Epidermal melanocyte (primary cell): ENCODE results near the gene GID8.
"Not testable (repeated sequence)": the region's sequence is repeated elsewhere in the genome, so short reads cannot be mapped to it uniquely, and the experiment has no call there.

ENCODE experiments used
- DNase-seq: peaks from one replicate; pipeline ENCODE4 v3.0.0; 2011; ENCODE audit warnings: low spot score; ENCODE audit not compliant: insufficient read length

GID8 gene

DNA sequence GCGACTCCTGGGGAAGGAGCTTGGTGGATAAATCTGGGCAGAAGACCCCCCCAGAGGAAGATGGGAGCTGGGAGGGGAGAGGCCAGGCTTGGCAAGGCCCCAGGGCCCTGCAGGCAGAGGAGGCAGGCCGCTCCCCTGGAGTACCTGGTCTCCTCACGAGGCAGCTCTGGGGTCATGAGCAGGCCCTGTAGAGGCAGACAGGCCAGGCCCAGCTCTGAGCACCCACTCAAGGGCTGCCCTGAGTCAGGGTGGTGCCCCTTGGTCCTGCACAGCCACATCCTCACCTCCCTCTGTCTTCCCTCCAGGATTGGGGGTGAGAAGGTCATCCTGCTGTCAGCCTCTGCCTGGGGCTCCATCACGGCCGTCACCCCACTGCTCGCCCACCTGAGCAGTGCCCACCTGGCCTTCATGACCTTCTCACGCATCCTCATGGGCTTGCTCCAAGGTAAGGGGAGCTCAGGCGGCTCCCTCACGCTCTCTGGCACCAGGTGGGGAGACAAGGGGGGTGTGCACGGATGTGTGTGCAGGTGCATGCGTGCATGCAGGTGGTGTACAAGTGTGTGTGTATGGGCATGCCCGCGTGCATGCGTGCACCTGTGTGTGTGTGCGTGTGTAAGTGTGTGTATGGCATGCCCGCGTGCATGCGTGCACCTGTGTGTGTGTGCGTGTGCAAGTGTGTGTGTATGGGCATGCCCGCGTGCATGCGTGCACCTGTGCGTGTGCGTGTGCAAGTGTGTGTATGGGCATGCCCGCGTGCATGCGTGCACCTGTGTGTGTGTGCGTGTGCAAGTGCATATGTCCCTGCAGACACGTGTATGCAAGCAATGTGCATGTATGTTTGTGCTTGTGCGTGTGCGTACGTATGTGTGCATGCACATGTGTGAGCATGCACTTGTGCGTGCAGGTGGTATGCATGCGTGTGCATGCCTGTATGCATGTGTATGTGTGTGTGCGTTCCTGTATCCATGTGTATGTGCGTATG is 19.5 kb downstream of the GID8 start:
- DNase-seq: no peak

DNA sequence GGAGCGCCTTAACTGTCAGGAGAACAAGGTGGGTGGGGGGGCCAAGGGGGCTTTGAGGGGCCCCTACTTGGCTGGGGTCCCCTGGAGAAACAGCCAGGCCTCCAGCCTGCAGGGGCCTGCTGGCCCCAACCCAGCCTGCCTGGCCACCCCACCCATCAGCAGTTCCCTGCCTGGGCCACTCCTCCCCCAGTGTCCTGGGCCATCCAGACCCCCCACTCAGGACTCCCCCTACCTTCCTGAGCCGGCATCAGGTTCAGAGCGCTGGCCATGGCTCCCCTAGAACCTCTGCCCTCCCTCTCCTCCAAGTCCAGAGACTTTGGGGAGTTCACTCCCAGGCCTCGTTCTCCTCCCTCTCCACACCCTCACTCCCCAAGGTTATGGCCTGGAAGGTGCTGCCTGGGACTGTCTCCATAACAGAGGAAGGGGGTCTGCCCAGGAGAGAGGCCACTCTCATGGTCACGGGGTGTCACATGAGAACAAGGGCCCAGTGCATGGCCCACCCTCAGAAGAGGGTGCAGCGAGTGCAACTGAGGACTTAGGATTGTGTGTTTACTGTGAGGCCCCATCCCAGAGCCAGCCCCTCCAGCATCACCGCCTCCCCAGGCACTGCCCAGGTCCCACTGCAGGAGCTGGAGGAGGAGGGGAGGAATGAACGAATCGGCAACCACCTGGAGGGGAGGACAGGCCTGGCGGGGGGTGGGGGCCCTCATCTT is 20.6 kb downstream of the GID8 start:
- DNase-seq: no peak

DNA sequence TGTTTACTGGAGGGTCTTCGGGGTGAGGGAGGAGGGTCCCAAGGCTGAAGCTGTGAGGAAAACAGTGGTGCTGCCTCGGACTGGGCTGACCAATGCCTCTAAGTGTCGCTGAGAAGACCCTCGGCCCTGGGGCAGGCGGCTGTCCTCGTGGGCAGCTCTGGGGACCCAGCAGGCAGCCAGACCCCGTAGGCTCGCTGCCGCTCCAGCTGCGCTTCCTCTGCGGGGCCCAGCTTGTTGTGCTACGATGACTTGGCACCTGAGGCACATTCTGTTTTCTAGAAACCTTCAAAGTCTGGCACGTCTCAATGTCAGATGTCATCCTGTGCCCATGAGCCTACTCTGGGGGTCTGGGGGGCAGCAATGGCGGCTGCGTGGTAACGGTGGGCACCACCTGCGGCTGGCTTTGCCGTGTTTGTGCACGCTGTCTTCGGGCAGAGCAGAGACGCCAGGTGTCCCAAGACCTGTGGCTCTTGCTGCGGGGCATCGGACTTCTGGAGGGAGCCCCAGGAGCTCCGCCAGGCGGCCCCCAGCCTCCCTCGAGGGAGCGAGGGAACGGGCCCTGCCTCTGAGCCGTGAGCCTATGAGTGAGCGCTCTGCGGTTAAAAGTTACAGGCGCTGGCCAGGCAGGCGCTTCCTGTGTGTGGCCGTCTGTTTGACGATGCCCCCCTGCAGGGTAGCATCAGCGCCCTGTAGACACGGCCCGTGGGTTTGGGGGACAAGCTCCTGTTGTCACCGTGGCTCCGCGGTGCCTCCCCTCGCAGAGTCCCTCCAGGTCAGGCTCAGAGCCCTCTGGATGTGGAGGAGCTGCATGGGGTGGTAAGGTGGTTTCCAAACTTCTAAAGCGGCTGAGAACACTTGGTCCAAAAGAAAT is 21.4 kb downstream of the GID8 start:
- no peak for DNase-seq

DNA sequence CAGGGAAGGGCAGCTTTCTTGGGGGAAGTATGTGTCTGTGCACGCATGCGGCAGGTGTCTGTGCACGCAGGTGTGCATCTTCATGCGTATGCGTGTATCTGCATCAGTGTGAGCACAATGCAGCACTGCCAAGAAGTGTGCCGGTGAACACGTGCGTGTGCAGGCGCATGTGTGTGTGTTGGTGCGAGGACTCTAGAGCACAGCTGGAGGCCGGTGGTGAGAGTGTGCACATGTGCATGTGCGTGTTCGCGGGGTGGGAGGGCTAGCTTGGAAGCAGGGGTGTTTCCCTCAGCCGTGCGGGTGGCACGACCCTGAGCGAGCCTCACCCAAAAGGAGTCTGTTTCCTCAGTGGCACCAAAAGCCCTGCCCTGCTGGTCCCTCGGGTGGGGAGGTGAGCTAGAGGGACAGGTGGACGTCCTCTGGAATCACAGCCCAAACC is 22.1 kb downstream of the GID8 start:
- DNase-seq: no peak

DNA sequence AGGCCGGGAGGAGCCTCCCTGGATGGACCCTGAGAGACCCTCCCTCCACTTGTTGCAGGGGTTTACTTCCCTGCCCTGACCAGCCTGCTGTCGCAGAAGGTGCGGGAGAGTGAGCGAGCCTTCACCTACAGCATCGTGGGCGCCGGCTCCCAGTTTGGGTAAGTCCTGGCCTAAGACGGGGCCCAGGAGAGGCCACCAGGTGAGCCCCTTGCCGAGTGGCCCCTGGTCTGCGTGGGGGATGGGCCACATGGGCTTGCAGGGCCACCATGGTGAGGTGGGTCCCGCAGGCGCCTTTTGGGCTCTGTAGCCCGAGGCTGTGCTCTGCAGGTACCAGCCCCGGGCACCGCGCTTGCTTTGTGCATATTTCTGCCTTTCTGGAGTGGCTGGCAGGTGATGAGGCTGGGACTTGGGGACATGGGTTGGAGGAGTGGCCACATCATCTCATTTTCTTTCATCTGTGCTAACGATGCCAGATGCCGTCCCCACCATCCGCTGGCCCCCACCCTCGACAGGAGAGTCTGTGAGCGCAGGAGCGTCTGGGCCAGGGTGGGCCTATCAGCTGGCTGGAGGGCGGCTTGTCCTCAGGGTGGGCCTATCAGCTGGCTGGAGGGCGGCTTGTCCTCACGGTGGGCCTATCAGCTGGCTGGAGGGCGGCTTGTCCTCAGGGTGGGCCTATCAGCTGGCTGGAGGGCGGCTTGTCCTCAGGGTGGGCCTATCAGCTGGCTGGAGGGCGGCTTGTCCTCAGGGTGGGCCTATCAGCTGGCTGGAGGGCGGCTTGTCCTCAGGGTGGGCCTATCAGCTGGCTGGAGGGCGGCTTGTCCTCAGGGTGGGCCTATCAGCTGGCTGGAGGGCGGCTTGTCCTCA is 22.7 kb downstream of the GID8 start:
- DNase-seq: not testable (repeated sequence)

DNA sequence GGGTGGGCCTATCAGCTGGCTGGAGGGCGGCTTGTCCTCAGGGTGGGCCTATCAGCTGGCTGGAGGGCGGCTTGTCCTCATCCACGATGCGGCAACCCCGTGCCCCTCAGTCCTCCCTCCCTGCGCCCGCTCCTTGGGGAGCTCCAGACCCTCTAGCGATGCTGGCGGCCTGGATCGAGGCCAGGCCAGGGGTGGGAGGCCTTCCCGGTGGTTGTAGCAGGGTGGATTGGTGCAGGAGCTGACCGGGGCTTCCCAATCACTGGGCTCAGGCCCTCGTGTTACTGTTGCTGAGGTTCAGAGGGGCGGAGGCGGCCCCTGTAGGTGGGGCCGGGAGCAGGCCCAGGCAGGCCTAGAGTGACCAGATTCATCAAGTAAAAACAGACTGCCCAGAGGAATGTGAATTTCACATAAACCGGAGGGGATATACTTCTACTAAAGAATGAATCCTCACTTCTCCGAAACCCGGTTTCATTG is 23.4 kb downstream of the GID8 start:
- no peak for DNase-seq

DNA sequence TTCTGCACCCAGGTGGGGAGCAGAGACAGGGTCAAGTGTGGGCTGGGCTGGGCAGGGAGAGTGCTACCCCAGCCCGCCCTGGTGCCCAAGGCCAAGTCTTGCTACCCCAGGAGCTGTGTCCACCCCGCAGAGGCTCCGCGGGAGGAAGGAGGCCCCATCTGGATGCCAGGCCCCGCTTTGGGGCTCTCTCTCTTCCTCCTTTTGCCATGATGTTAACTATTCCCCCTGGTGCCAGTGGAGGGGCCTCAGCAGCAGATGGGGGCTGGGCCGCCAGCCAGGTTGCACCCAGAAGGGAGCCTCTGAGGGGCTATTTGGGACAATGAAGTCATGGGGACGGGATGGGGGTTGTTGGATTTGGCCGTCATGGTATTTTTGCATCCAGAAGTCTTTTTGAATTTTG is 23.9 kb downstream of the GID8 start:
- DNase-seq: no peak

DNA sequence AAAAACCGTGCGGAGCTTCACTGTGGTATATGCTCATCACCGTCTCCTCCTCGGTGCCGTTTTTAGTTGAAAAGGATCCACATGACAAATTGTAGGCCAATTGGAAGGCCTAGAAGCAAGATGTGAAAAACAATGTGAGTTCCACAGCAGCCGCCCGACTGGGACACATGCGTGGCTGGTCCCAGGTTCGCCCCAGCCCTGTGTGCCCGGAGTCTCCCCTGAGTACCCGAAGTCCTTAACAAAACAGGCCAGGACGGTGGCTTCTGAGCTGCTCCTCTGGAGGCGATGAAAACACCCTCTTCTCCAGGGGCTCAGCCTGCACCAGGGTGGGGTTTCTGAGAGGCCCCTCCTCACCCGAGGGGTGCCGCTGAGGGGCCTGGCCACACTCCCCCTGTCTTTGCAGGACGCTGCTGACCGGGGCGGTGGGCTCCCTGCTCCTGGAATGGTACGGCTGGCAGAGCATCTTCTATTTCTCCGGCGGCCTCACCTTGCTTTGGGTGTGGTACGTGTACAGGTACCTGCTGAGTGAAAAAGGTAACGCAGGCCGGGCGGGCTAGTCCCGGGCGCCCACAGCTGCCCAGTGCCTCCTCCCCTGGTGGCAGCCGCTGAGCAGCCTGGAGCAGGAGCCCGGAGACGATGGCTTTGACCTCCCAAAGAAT is 24.4 kb downstream of the GID8 start:
- no peak for DNase-seq

DNA sequence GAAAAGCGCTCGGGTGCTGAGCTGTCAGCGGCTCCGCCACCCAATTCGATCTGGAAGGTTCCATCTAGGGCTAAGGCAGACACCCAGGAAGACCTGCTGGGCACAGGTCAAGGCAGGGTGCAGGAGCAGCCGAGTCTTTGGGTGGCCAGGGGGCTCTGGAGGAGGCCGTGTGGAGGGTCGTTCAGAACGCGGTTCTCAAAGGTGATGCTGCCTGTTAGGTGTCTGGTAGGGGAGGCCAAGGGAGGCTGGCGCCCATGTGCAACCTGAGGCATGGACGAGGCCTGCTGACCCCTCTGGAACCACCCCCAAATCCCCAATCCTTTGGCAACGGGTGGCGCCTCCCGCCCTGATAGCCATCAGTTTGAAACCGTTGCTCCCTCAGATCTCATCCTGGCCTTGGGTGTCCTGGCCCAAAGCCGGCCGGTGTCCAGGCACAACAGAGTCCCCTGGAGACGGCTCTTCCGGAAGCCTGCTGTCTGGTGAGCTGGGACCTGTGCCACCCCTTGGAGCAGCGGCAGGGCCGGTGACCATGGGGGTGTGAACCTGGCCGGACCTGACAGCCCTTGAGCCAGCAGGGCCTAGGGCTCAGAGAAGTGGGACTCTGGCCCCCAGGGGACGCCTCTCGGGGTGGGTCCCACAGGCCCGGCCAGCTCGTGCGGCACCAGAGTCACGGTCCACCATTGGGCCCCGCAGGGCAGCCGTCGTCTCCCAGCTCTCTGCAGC is 25.1 kb downstream of the GID8 start:
- no peak for DNase-seq

DNA sequence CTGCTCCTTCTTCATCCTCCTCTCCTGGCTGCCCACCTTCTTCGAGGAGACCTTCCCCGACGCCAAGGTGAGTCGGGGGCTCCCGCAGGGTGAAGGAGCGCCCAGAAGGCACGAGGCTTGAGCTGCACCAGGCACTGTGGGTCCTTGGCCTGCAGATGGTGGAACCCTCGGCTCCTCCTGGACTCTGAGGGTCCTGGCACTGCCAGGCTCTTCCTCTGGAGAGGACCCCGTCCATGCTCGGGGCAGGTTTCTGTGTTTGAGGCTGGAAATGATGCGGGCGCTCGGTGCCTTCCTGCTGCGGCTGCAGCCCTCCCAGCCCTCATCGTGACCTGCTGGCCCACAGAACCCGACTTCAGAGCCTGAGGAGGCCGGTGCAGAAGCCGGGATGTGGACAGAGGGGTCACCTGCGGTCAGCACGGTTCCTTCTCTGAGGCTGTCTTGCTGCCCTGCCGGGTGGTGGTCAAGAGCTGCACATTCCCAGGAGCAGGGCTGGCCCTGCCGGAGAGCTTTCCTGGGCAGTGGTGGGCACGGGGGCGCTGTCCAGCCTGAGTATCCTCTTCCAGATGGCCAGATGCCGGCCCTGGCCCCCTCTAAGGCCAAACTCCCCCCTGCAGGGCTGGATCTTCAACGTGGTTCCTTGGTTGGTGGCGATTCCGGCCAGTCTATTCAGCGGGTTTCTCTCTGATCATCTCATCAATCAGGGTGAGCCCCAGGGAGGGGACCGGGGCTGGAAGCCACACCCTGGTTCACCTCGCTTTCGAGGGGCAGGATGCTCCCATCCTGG is 25.9 kb downstream of the GID8 start:
- DNase-seq: no peak

DNA sequence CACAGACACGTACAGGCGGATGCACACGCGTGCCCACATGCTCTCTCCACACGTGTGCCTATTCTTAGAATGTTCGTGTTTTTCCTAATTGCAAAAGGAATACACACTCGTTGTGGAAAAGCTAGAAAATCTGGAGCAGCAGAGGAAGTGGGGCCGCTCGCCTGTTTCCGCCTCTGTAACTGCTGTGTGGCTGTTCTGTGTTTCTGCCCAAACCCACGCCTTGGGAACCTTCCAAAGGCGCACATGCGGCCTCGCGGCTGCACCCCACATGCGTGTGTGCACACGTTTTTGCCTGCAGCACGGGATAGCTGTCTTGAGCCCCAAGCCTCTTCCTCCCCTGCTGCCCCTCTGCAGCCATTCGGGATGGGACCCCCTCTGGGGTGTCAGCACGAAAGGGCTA is 26.8 kb downstream of the GID8 start:
- DNase-seq: no peak

DNA sequence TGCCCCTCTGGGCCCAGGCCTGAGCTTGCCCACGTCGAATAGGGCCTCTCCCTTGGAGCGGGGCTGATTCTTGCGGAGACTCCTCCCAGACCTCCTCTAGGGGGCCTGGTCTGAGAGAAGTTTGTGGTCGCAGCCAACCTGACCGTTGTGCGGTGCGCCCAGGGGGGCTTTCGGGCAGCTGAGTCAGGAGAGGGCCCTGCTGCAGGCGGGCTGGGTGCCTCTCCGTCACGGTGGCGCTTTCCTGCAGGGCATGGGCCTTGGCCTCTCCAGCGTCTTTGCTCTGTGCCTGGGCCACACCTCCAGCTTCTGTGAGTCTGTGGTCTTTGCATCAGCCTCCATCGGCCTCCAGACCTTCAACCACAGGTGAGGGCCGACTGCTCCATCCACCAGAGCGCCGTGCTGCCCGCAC is 27.4 kb downstream of the GID8 start:
- DNase-seq: no peak

DNA sequence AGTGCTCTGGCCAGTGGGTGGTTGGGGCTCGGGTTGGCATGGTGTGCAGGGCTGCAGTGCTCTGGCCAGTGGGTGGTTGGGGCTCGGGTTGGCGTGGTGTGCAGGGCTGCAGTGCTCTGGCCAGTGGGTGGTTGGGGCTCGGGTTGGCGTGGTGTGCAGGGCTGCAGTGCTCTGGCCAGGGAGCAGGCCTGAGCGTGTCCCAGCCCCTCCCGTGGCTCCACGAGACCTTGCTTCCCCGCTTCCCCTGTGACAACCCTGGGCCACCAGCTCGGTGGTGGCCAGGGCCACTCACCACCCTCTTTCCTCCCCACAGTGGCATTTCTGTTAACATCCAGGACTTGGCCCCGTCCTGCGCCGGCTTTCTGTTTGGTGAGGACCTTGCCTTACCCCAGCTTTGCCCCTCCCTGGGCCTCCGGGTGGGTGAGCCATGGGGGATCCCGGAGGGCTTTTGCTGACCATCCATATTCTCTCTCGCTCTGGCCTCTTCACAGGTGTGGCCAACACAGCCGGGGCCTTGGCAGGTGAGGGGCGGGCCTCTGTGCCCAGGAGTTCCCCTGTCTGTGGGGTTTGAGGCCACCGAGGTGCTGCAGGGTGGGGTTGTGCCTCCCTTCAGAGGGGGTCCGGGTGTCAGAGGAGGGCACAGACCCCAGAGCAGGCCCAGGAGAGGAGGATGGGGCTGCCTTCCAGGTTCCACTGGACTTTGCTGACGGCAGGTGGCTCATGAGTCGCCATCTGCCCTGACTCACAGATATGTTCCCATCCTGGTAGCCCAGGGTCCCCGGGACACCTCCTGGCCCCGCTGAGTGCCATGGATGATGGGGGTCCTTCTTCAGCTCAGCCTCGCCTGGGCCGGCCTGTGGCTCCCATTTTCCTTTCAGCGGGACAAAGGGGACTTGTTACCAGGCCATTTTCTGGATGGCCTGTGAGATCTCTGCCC is 28.5 kb downstream of the GID8 start:
- DNase-seq: no peak

DNA sequence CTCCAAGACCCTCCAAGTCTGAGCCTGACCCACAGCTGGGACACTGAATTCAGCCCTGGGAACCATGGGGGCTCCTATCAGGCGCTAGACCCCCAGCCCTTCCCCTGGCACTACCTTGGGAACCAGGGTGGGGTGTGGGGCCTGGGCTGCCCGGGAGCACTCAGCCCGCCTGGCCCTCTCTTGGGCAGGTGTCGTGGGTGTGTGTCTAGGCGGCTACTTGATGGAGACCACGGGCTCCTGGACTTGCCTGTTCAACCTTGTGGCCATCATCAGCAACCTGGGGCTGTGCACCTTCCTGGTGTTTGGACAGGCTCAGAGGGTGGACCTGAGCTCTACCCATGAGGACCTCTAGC is 29.2 kb downstream of the GID8 start:
- no peak for DNase-seq

DNA sequence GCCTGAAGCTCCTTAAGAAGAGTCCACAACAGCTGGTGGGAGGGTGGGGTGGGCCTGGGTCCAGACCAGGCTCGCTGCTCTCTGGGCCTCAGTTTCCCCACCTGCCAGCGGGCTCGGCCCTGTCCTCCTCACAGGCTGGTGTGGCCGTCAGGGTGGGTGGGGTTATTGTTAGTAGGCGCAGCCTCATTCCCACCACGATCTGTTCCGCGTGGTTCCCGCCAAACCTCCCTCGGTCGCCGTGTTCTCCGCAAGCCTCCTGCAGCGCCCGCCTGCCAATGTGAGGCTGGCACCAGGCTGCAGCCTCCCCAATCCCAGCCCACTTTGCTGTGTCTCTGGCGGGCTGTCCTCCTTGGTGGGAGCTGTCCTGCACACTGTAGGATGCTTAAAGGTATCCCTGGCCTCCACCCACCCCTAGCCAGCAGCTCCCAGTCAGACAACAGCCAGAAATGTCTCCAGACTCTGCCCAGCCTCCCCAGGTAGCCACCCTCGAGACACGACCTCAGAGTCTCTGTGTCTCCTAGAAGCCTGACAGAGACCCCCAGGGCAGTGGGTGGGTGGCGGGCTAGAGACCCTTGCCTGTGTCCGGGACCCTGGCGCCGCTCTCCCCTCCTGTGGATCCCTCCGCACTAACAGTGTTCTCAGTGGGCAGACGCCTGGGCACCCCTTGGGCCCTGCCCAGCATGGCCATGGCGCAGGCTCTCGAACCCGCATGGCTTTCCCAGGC is 29.8 kb downstream of the GID8 start:
- DNase-seq: no peak

DNA sequence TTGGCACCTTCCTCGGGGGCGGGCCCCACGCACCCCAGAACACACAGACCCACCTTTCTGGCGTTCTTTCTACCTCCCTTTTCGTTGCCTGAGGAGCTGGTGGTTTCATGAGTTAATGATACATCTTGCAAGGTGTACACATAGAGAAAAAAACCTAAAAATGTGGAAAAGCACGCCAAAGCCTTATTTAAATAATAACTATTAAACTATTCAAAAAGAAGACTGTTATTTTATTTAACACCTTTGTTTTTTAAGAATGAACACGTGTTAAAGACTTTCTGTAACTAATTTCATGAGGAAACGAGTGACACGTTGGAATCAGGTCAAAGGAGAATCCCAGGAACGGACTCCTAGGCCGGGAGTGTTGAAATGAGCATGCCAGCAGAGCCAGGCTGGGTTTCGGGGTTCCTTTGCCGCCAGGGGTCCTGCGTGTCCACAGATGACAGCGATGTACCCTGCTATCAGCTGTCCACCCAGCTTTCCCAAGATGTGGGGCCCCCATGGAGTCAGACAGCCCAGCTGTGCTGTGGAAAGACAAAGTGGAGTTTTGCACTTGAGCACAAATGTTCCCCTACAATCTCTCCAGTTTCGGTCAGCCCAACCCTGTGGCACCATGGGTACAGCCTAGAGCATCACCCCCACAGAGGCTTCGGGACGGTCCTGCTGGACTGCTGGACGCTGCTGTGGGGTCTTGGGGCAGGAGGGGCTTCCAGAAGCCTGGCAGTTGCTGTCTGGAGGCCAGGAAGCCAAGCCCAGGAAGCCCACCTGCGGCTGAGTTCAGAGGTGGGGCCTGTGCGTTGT is 30.6 kb downstream of the GID8 start:
- no peak for DNase-seq
